K562 (cell line): Measurements from ENCODE around the gene LRP2. TPM values are rescaled to one million over a fixed set of nuclear protein-coding genes. Genes with fewer than 3 reads are reported as not detected.

ENCODE experiments used
- CREM ChIP-seq: IDR thresholded peaks from 2 replicates; pipeline ENCODE4 v1.6.1; 2014; ENCODE audit warnings: antibody characterized with exemption, low read depth
- EHMT2 ChIP-seq: fragments of 450-650 bp; IDR thresholded peaks from 2 replicates; pipeline ENCODE4 v1.6.1; 2018; ENCODE audit warnings: antibody characterized with exemption
- ELF4 ChIP-seq: fragments of 450-650 bp; formaldehyde crosslinking; IDR thresholded peaks from 2 replicates; pipeline ENCODE4 v1.4.0; 2022; ENCODE audit warnings: missing genetic modification characterization
- FOSL1 ChIP-seq: fragments of 200-800 bp; sonication (Bioruptor generic); conservative IDR thresholded peaks from 2 replicates; pipeline ENCODE4 v1.6.1; 2016; ENCODE audit warnings: missing genetic modification characterization, missing compliant biosample characterization
- HCFC1 ChIP-seq: IDR thresholded peaks from 2 replicates; pipeline ENCODE4 v1.6.1; 2012; ENCODE audit warnings: low read depth, low read length, improper control_type of control experiment
- MIER1 ChIP-seq: fragments of 450-650 bp; IDR thresholded peaks from 2 replicates; pipeline ENCODE4 v1.6.1; 2016; ENCODE audit warnings: antibody characterized with exemption, mild to moderate bottlenecking, low read depth
- POU5F1 ChIP-seq: fragments of 150-350 bp; IDR thresholded peaks from 2 replicates; pipeline ENCODE4 v1.6.1; 2014; ENCODE audit warnings: borderline replicate concordance, low read length, low read depth, mild to moderate bottlenecking; ENCODE audit not compliant: partially characterized antibody
- PTBP1 ChIP-seq: fragments of 200-400 bp; formaldehyde crosslinking; IDR thresholded peaks from 2 replicates; pipeline ENCODE4 v1.6.1; 2017; ENCODE audit warnings: low read depth, low read length
- RAD21 ChIP-seq, 2 experiments: fragments of 250-450 bp in 1 of 2; fragments of 450-650 bp in 1 of 2; sonication (Bioruptor Pico) in 1 of 2; formaldehyde crosslinking in 1 of 2; IDR thresholded peaks in 1 of 2; conservative IDR thresholded peaks in 1 of 2; 2 replicates each; pipeline versions ENCODE4 v1.4.0 to v1.8.0; 2020 to 2022; ENCODE audit warnings: mild to moderate bottlenecking in 2 of 2, moderate library complexity in 1 of 2
- SRSF1 ChIP-seq: fragments of 200-400 bp; formaldehyde crosslinking; IDR thresholded peaks from 2 replicates; pipeline ENCODE4 v1.6.1; 2017; ENCODE audit warnings: mild to moderate bottlenecking, low read depth, low read length, moderate library complexity
- TRIM24 ChIP-seq, 2 experiments: fragments of 450-650 bp; IDR thresholded peaks; 2 replicates each; pipeline ENCODE4 v1.6.1; 2016
- XRCC5 ChIP-seq: fragments of 200-400 bp; formaldehyde crosslinking; IDR thresholded peaks from 2 replicates; pipeline ENCODE4 v1.6.1; 2017; ENCODE audit warnings: low read depth, mild to moderate bottlenecking, low read length
- ZC3H8 ChIP-seq: fragments of 450-650 bp; IDR thresholded peaks from 2 replicates; pipeline ENCODE4 v1.6.1; 2017
- ZNF445 ChIP-seq: fragments of 250-450 bp; sonication (Bioruptor Pico); IDR thresholded peaks from 2 replicates; pipeline ENCODE4 v1.4.0; 2020; ENCODE audit warnings: low read depth, mild to moderate bottlenecking, moderate library complexity
- polyA plus RNA-seq, 8 experiments: library from polyadenylated mRNA; depleted of rRNA in 4 of 8; stranded (reverse) in 5 of 8; unstranded in 3 of 8; fragments of >200 nt; fragmentation: Nextera tagmentation in 2 of 8; fragmentation: Illumina TruSeq in 1 of 8; extraction: Ambion mirVana in 2 of 8; extraction: Trizol in 1 of 8; gene quantifications; 2 replicates each; pipeline versions ENCODE4 v1.2.1 to v1.2.3, GENCODE V29; 2011 to 2014; ENCODE audit warnings: inconsistent platforms in 1 of 8, missing spikeins in 1 of 8
- total RNA-seq, 7 experiments: library from RNA; depleted of rRNA in 6 of 7; stranded (reverse); fragments of >200 nt in 6 of 7; fragmentation: Illumina TruSeq in 2 of 7; extraction: Trizol in 2 of 7; gene quantifications; 2 replicates each; pipeline versions ENCODE4 v1.2.1 to v1.2.3, GENCODE V29; 2011 to 2021; ENCODE audit warnings: low replicate concordance in 1 of 7
- TF ChIP-seq, protein P1 (sequence below): fragments of 450-650 bp; formaldehyde crosslinking; IDR thresholded peaks from 2 replicates; pipeline ENCODE4 v1.4.0; 2022; ENCODE audit warnings: mild to moderate bottlenecking, moderate library complexity
- TF ChIP-seq, protein P2 (sequence below), 2 experiments: fragments of 150-350 bp in 1 of 2; IDR thresholded peaks; 2 replicates each; pipeline ENCODE4 v1.6.1; 2012 to 2016; ENCODE audit warnings: low read depth in 2 of 2, low read length in 2 of 2, mild to moderate bottlenecking in 1 of 2, moderate library complexity in 1 of 2
- TF ChIP-seq, protein P3 (sequence below): fragments of 450-650 bp; IDR thresholded peaks from 2 replicates; pipeline ENCODE4 v1.7.0; 2016; ENCODE audit warnings: borderline replicate concordance
- TF ChIP-seq, protein P4 (sequence below): fragments of 250-450 bp; sonication (Bioruptor Pico); IDR thresholded peaks from 2 replicates; pipeline ENCODE4 v1.5.1; 2021; ENCODE audit warnings: mild to moderate bottlenecking
- TF ChIP-seq, protein P5 (sequence below): fragments of 250-450 bp; sonication (Bioruptor Pico); IDR thresholded peaks from 2 replicates; pipeline ENCODE4 v1.4.0; 2020; ENCODE audit warnings: mild to moderate bottlenecking

LRP2 gene
- total and polyA plus RNA-seq, 9 of the 15 experiments (the other 6 are each of a cell fraction or from before 2014, with no cell fraction given) = 0.04 to 0.18 (median 0.11) TPM; not detected in 1

DNA sequence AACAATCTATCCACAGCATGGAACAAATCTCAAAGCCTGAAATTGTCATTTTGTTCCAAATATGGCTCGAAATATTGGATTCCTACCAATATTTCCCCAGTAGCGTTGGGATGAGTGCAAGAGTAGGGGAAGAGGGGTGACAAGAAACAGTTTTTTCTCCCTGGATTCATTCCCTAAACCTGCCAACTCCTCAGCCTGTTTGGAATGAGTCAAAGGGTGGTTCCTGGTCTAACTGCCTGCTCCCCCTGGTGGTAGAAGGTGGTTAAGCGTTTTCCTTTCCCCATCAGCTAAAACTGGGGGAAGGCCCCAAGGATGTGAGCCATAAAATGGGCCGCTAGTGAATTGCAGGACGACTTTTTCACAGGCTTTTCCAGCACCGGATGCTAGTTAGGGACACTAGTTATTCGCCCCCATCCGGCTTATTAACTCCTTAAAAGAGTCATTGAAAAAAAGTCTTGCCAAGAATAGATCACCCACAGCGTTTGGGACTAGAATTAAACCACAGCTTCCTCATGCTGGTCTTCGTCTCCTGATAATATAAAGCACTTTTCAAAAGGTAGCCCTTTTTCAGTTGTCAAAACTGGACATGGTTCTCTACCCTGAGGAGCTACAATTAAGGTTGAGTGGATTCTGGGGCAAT is 220.5 kb downstream of the LRP2 start (continued):
- TF ChIP-seq HCFC1 = no peak
- TF ChIP-seq FOSL1 (tag) = peak; percentile 80
- peak; percentile 86 for TF ChIP-seq MIER1
- TF ChIP-seq PTBP1 = 0 out of 2 replicates have a peak, but pooled peaks have one; percentile 49
- 0 out of 2 replicates have a peak, but pooled peaks have one; percentile 10 for TF ChIP-seq ZNF445
- no peak for TF ChIP-seq TRIM24 (IDR thresholded peaks at IDR 0.05)
- TF ChIP-seq, protein P1, sequence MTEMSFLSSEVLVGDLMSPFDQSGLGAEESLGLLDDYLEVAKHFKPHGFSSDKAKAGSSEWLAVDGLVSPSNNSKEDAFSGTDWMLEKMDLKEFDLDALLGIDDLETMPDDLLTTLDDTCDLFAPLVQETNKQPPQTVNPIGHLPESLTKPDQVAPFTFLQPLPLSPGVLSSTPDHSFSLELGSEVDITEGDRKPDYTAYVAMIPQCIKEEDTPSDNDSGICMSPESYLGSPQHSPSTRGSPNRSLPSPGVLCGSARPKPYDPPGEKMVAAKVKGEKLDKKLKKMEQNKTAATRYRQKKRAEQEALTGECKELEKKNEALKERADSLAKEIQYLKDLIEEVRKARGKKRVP (CRISPR knock-in tag) = no peak
- 0 out of 2 replicates have a peak, but pooled peaks have one; percentile 20 for TF ChIP-seq ELF4
- TF ChIP-seq, protein P2, sequence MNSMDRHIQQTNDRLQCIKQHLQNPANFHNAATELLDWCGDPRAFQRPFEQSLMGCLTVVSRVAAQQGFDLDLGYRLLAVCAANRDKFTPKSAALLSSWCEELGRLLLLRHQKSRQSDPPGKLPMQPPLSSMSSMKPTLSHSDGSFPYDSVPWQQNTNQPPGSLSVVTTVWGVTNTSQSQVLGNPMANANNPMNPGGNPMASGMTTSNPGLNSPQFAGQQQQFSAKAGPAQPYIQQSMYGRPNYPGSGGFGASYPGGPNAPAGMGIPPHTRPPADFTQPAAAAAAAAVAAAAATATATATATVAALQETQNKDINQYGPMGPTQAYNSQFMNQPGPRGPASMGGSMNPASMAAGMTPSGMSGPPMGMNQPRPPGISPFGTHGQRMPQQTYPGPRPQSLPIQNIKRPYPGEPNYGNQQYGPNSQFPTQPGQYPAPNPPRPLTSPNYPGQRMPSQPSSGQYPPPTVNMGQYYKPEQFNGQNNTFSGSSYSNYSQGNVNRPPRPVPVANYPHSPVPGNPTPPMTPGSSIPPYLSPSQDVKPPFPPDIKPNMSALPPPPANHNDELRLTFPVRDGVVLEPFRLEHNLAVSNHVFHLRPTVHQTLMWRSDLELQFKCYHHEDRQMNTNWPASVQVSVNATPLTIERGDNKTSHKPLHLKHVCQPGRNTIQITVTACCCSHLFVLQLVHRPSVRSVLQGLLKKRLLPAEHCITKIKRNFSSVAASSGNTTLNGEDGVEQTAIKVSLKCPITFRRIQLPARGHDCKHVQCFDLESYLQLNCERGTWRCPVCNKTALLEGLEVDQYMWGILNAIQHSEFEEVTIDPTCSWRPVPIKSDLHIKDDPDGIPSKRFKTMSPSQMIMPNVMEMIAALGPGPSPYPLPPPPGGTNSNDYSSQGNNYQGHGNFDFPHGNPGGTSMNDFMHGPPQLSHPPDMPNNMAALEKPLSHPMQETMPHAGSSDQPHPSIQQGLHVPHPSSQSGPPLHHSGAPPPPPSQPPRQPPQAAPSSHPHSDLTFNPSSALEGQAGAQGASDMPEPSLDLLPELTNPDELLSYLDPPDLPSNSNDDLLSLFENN (IDR thresholded peaks at IDR 0.05; ENCODE audit: low read depth in 2 of 2, low read length in 2 of 2) = no peak
- TF ChIP-seq, protein P3, sequence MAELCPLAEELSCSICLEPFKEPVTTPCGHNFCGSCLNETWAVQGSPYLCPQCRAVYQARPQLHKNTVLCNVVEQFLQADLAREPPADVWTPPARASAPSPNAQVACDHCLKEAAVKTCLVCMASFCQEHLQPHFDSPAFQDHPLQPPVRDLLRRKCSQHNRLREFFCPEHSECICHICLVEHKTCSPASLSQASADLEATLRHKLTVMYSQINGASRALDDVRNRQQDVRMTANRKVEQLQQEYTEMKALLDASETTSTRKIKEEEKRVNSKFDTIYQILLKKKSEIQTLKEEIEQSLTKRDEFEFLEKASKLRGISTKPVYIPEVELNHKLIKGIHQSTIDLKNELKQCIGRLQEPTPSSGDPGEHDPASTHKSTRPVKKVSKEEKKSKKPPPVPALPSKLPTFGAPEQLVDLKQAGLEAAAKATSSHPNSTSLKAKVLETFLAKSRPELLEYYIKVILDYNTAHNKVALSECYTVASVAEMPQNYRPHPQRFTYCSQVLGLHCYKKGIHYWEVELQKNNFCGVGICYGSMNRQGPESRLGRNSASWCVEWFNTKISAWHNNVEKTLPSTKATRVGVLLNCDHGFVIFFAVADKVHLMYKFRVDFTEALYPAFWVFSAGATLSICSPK = no peak
- TF ChIP-seq, protein P4, sequence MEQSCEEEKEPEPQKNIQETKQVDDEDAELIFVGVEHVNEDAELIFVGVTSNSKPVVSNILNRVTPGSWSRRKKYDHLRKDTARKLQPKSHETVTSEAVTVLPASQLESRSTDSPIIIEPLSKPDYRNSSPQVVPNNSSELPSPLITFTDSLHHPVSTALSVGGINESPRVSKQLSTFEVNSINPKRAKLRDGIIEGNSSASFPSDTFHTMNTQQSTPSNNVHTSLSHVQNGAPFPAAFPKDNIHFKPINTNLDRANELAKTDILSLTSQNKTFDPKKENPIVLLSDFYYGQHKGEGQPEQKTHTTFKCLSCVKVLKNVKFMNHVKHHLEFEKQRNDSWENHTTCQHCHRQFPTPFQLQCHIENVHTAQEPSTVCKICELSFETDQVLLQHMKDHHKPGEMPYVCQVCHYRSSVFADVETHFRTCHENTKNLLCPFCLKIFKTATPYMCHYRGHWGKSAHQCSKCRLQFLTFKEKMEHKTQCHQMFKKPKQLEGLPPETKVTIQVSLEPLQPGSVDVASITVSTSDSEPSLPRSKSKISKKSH = no peak
- TF ChIP-seq XRCC5 = peak; percentile 87; the same call in 1 of the 2 replicates
- TF ChIP-seq ZC3H8 = no peak
- TF ChIP-seq, protein P5, sequence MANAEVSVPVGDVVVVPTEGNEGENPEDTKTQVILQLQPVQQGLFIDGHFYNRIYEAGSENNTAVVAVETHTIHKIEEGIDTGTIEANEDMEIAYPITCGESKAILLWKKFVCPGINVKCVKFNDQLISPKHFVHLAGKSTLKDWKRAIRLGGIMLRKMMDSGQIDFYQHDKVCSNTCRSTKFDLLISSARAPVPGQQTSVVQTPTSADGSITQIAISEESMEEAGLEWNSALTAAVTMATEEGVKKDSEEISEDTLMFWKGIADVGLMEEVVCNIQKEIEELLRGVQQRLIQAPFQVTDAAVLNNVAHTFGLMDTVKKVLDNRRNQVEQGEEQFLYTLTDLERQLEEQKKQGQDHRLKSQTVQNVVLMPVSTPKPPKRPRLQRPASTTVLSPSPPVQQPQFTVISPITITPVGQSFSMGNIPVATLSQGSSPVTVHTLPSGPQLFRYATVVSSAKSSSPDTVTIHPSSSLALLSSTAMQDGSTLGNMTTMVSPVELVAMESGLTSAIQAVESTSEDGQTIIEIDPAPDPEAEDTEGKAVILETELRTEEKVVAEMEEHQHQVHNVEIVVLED (CRISPR knock-in tag) = no peak
- 0 out of 2 replicates have a peak, but pooled peaks have one; percentile 9 for TF ChIP-seq CREM
- TF ChIP-seq SRSF1 = no peak
- TF ChIP-seq RAD21 (CRISPR knock-in tag; conservative IDR thresholded peaks at IDR 0.05 in 1 of 2, IDR thresholded peaks at IDR 0.05 in 1 of 2) = peak; percentile 76 to 87
- no peak for TF ChIP-seq POU5F1
- TF ChIP-seq EHMT2 = 0 out of 2 replicates have a peak, but pooled peaks have one; percentile 56
